Stomach (tissue), 4 donors: ENCODE data around the gene TPPP3.

ENCODE experiments used
- POLR2A ChIP-seq, 4 donors: fragments of 450-650 bp; IDR thresholded peaks; one replicate each; pipeline ENCODE4 v1.6.1; 2016; ENCODE audit warnings: antibody characterized with exemption in 4 of 4, control low read depth in 2 of 4, mild to moderate bottlenecking in 1 of 4, moderate library complexity in 1 of 4
- TF ChIP-seq, protein P1 (sequence below), 7 experiments: fragments of 450-650 bp in 4 of 7; fragments of 200-600 bp in 3 of 7; sonication (generic) in 3 of 7; IDR thresholded peaks; one replicate each; pipeline ENCODE4 v1.5.1; 2016 to 2019; ENCODE audit warnings: antibody characterized with exemption in 7 of 7, control low read depth in 2 of 7, mild to moderate bottlenecking in 1 of 7

DNA sequence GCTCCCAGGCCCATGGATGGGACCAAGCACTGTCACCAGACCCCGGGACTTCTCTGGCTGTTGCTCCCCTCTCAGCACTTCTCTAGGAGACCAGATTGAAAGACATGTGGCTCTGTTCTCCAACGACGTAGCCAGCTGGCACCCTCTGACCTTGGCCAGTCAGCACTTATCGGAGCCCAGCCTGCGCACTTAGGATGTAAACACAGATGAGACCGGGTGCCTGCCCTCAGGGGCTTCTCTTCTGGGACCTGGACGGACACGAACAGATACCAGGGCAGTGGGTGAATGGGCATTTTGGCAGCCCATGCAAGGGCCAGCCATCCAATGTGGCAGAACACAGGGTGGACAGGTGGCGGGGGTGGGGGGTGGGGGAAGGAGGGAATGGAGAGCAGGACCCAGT, 16.3 kb upstream of the TPPP3 start:
- TF ChIP-seq, protein P1, sequence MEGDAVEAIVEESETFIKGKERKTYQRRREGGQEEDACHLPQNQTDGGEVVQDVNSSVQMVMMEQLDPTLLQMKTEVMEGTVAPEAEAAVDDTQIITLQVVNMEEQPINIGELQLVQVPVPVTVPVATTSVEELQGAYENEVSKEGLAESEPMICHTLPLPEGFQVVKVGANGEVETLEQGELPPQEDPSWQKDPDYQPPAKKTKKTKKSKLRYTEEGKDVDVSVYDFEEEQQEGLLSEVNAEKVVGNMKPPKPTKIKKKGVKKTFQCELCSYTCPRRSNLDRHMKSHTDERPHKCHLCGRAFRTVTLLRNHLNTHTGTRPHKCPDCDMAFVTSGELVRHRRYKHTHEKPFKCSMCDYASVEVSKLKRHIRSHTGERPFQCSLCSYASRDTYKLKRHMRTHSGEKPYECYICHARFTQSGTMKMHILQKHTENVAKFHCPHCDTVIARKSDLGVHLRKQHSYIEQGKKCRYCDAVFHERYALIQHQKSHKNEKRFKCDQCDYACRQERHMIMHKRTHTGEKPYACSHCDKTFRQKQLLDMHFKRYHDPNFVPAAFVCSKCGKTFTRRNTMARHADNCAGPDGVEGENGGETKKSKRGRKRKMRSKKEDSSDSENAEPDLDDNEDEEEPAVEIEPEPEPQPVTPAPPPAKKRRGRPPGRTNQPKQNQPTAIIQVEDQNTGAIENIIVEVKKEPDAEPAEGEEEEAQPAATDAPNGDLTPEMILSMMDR (IDR thresholded peaks at IDR 0.05) = no peak
- TF ChIP-seq POLR2A (IDR thresholded peaks at IDR 0.05) = no peak
